OCI-LY3 (cell line): ENCODE measurements around the gene HEMK1.

Experiments used
- H2AFZ ChIP-seq: fragments of 200-600, 300-600 bp; shearing (Covaris generic); 2 replicates; pipeline ENCODE4 v1.6.0; 2014; ENCODE audit warnings: antibody characterized with exemption, low read depth, low read length
- H3K27ac ChIP-seq: fragments of 200-600, 300-600 bp; sonication (generic); 2 replicates; pipeline ENCODE4 v1.5.1; 2014; ENCODE audit warnings: mild to moderate bottlenecking, low read length, moderate library complexity, mixed read lengths
- H3K27me3 ChIP-seq: fragments of 200-600, 300-600 bp; sonication (generic); 2 replicates; pipeline ENCODE4 v1.6.1; 2014; ENCODE audit warnings: low read depth, low read length, mixed read lengths
- H3K36me3 ChIP-seq: fragments of 200-600, 300-600 bp; sonication (generic); replicated peaks from 2 replicates; pipeline ENCODE3; 2014; ENCODE audit warnings: low read depth, low read length, mixed read lengths
- H3K4me1 ChIP-seq: fragments of 300-600, 200-600 bp; sonication (generic); 2 replicates; pipeline ENCODE4 v1.6.1; 2014; ENCODE audit warnings: low read length, mixed read lengths
- H3K4me2 ChIP-seq: fragments of 200-600, 300-600 bp; sonication (generic); 2 replicates; pipeline ENCODE4 v1.6.1; 2014; ENCODE audit warnings: low read length, mixed read lengths
- H3K4me3 ChIP-seq: fragments of 300-600, 200-600 bp; sonication (generic); 2 replicates; pipeline ENCODE4 v1.5.1; 2014; ENCODE audit warnings: antibody characterized with exemption, mild to moderate bottlenecking, low read length, moderate library complexity
- H3K79me2 ChIP-seq: fragments of 300-600, 200-600 bp; shearing (Covaris generic); 2 replicates; pipeline ENCODE4 v1.6.1; 2014; ENCODE audit warnings: mild to moderate bottlenecking, low read length, mixed read lengths
- H3K9ac ChIP-seq: fragments of 300-600, 200-600 bp; shearing (Covaris generic); 2 replicates; pipeline ENCODE4 v1.6.0; 2014; ENCODE audit warnings: mild to moderate bottlenecking, low read length, moderate library complexity
- H3K9me3 ChIP-seq: fragments of 200-600, 300-600 bp; shearing (Covaris generic); 2 replicates; pipeline ENCODE4 v1.6.1; 2014; ENCODE audit warnings: low read length, mixed read lengths; ENCODE audit not compliant: insufficient read depth
- H4K20me1 ChIP-seq: fragments of 200-600, 300-600 bp; sonication (generic); 2 replicates; pipeline ENCODE4 v1.6.1; 2016; ENCODE audit warnings: low read length, mixed read lengths; ENCODE audit not compliant: insufficient read depth
- EZH2phosphoT487 ChIP-seq: fragments of 200-600 bp; shearing (Covaris generic); IDR thresholded peaks from 2 replicates; pipeline ENCODE4 v1.6.1; 2018; ENCODE audit warnings: antibody characterized with exemption, mixed run types, low read depth
- TF ChIP-seq, protein P1 (sequence below): fragments of 200-600, 300-600 bp; sonication (generic); IDR thresholded peaks from 2 replicates; pipeline ENCODE4 v1.5.1; 2014; ENCODE audit warnings: antibody characterized with exemption, low read length, low read depth

The HEMK1 gene

GRCh38 chr3:50608278-50608677 lies 39.0 kb downstream of the HEMK1 start:
- Histone ChIP-seq H4K20me1 (no peaks in the 10 kb centered on the region), H3K4me1 (peaks cover 39% of the 10 kb centered on the region), H3K4me2 (no peak overlapping the region), H3K79me2 (no peaks in the 10 kb centered on the region), H3K27me3 (peaks cover 16% of the 10 kb centered on the region), H3K4me3 (no peak overlapping the region), H3K27ac (no peak overlapping the region), H3K9ac (no peak overlapping the region), H2AFZ (no peak overlapping the region), H3K9me3 (no peaks in the 10 kb centered on the region), H3K36me3 (no peaks in the 10 kb centered on the region)
- no peak for TF ChIP-seq EZH2phosphoT487
- TF ChIP-seq, protein P1, sequence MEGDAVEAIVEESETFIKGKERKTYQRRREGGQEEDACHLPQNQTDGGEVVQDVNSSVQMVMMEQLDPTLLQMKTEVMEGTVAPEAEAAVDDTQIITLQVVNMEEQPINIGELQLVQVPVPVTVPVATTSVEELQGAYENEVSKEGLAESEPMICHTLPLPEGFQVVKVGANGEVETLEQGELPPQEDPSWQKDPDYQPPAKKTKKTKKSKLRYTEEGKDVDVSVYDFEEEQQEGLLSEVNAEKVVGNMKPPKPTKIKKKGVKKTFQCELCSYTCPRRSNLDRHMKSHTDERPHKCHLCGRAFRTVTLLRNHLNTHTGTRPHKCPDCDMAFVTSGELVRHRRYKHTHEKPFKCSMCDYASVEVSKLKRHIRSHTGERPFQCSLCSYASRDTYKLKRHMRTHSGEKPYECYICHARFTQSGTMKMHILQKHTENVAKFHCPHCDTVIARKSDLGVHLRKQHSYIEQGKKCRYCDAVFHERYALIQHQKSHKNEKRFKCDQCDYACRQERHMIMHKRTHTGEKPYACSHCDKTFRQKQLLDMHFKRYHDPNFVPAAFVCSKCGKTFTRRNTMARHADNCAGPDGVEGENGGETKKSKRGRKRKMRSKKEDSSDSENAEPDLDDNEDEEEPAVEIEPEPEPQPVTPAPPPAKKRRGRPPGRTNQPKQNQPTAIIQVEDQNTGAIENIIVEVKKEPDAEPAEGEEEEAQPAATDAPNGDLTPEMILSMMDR: no peak

DNA sequence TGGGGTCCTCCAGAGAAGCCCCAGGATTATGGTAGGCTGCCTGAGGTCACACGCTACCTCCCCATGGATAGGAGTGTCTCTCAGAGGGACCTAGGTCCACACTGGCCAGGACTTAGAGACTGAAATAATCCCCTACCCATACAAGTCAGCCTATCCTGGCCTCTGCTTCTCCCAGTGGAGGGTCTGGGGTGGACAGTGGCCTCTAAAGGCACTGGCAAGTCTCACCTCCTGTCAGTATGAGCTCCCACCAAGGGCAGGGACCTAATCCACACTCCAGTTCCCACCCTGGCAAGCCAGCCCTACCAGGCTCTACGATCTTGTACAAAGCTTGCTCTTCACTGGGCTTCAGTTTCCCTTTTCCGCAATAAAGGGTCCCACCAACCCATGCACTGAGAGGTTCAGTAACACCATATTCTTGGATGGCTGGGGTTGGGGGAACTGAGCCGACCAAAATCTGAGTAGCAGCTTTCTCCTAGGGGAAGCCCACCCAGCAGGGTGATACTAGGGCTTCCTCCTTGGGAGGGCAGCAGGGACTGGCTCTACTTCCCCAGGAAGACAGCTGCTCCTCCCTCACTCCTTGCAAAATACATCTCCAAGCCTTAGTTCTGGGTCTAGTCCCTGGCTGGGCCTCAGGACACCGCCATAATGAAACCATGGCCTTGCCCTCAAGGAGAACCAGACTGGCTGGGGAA lies 39.9 kb downstream of the HEMK1 start:
- no peak overlapping the region for H3K4me2 ChIP-seq

DNA sequence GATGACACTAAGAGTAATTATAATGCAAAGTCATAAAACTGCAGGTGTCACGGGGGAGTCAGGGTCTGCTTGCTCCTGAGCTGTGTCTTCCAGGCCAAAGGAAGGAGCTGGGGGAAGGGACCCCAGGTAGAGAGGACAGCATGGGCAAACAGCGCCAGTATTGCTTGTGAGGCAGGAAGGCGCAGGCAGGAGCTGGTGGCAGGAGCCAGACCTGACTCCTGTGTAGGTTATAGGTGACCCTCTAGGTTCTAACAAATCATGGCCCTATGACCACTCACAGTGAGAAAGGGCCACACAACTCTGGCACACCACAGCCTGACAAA lies 40.4 kb downstream of the HEMK1 start:
- no peak for TF ChIP-seq EZH2phosphoT487
- TF ChIP-seq, protein P1: no peak
- Histone ChIP-seq H3K27ac (no peak overlapping the region), H3K9ac (no peak overlapping the region)

More for the DNA sequence above, 39.9 kb downstream of the HEMK1 start:
- no peaks in the 10 kb centered on the region for H3K79me2 ChIP-seq
- no peak for TF ChIP-seq EZH2phosphoT487
- TF ChIP-seq, protein P1: no peak
- no peaks in the 10 kb centered on the region for H3K9me3 ChIP-seq
- H4K20me1 ChIP-seq: no peaks in the 10 kb centered on the region
- no peak overlapping the region for H3K27ac ChIP-seq
- H3K4me3 ChIP-seq: no peak overlapping the region
- peaks cover 19% of the 10 kb centered on the region for H3K27me3 ChIP-seq
- H3K36me3 ChIP-seq: no peaks in the 10 kb centered on the region
- H3K4me1 ChIP-seq: peaks cover 37% of the 10 kb centered on the region
- no peak overlapping the region for H2AFZ ChIP-seq
- H3K9ac ChIP-seq: no peak overlapping the region

GRCh38 chr3:50610181-50610971 lies 41.1 kb downstream of the HEMK1 start:
- peaks cover 26% of the 10 kb centered on the region for H3K4me1 ChIP-seq
- no peaks in the 10 kb centered on the region for H3K9me3 ChIP-seq
- H3K79me2 ChIP-seq: no peaks in the 10 kb centered on the region
- no peak for TF ChIP-seq EZH2phosphoT487
- H4K20me1 ChIP-seq: no peaks in the 10 kb centered on the region
- no peaks in the 10 kb centered on the region for H3K36me3 ChIP-seq
- peak overlapping the region; percentile 81 for H3K4me3 ChIP-seq
- H3K4me2 ChIP-seq: peak overlapping the region; percentile 91
- peak overlapping the region; percentile 73; the same call in 1 of the 2 replicates for H3K9ac ChIP-seq
- no peak overlapping the region for H3K27ac ChIP-seq
- no peak overlapping the region for H2AFZ ChIP-seq
- peaks cover 19% of the 10 kb centered on the region for H3K27me3 ChIP-seq

More for the DNA sequence above, 40.4 kb downstream of the HEMK1 start:
- no peak overlapping the region for H3K4me3 ChIP-seq
- peaks cover 19% of the 10 kb centered on the region for H3K27me3 ChIP-seq
- no peaks in the 10 kb centered on the region for H3K36me3 ChIP-seq
- H3K4me2 ChIP-seq: no peak overlapping the region
- H2AFZ ChIP-seq: no peak overlapping the region
- H3K9me3 ChIP-seq: no peaks in the 10 kb centered on the region
- no peaks in the 10 kb centered on the region for H3K79me2 ChIP-seq
- no peaks in the 10 kb centered on the region for H4K20me1 ChIP-seq
- peaks cover 32% of the 10 kb centered on the region for H3K4me1 ChIP-seq
